IMR-90 (cell line): Measurements from ENCODE around the gene CYP26B1.

Experiments used
- POLR2A ChIP-seq: IDR thresholded peaks from 2 replicates; pipeline ENCODE4 v1.6.1; 2012; ENCODE audit warnings: mild to moderate bottlenecking, low read depth, low read length
- RFX5 ChIP-seq: IDR thresholded peaks from 2 replicates; pipeline ENCODE4 v1.8.0; 2012; ENCODE audit warnings: low read depth, mild to moderate bottlenecking, low read length, moderate library complexity
- TF ChIP-seq, protein P1 (sequence below): conservative IDR thresholded peaks from 2 replicates; pipeline ENCODE4 v1.5.1; 2012; ENCODE audit warnings: mild to moderate bottlenecking, low read depth, low read length, improper control_type of control experiment

GRCh38 chr2:72142570-72143440 lies 4.9 kb downstream of the CYP26B1 start:
- TF ChIP-seq, protein P1, sequence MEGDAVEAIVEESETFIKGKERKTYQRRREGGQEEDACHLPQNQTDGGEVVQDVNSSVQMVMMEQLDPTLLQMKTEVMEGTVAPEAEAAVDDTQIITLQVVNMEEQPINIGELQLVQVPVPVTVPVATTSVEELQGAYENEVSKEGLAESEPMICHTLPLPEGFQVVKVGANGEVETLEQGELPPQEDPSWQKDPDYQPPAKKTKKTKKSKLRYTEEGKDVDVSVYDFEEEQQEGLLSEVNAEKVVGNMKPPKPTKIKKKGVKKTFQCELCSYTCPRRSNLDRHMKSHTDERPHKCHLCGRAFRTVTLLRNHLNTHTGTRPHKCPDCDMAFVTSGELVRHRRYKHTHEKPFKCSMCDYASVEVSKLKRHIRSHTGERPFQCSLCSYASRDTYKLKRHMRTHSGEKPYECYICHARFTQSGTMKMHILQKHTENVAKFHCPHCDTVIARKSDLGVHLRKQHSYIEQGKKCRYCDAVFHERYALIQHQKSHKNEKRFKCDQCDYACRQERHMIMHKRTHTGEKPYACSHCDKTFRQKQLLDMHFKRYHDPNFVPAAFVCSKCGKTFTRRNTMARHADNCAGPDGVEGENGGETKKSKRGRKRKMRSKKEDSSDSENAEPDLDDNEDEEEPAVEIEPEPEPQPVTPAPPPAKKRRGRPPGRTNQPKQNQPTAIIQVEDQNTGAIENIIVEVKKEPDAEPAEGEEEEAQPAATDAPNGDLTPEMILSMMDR: no peak
- no peak for TF ChIP-seq RFX5
- TF ChIP-seq POLR2A: no peak
